NCI-H2227 treated with DMSO at 0.1 percent for 48 hours (cell line): ENCODE measurements around the gene MOGAT1.

Experiments used
- DNase-seq: peaks from one replicate; lab custom pipeline; 2025; lab: John Stamatoyannopoulos, UW

The MOGAT1 gene

DNA sequence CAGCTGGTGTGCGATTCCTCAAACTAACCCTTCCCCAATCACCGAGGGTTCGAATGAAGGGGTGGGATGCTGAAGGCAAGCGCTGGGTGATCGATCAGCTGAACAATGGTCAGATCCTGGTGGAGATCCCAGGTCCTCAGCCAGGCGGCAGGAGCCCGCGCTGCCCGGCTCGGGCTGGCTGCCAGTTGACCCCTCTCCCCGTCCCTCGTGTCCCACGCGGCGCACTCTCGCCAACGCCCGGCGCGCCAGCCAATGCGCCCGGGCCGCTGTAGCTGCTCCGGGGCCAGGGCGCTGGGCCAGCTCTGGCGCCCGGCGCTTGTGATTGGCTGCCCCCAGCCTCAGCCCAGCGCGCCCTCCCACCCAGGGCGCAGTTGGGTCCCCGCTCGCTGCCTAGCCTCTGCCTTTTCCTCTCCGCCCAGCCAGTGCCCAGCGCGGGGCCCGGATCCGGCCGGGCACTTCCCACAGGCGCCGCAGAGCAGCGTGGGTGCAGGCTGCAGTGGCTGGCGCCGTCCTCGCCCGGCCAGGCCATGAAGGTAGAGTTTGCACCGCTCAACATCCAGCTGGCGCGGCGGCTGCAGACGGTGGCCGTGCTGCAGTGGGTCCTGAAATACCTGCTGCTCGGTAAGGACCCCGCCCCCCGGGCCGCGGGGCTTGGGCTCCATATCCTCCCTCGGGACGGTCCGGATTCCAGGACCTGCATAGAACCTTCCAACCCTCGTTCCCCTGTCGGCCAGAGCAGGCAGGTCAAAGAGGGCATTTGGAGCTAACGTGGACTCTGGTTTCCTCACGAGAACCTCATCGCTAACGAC is at the start of gene MOGAT1:
Gene MOGAT1 (plus strand): TSS at position 400 of the 809 bp plus-strand sequence. CDS start 128 bp downstream, at position 528.
- DNase-seq = peak; percentile 18

GRCh38 chr2:222621893-222622292 is 49.6 kb upstream of the MOGAT1 start:
- DNase-seq = no peak

DNA sequence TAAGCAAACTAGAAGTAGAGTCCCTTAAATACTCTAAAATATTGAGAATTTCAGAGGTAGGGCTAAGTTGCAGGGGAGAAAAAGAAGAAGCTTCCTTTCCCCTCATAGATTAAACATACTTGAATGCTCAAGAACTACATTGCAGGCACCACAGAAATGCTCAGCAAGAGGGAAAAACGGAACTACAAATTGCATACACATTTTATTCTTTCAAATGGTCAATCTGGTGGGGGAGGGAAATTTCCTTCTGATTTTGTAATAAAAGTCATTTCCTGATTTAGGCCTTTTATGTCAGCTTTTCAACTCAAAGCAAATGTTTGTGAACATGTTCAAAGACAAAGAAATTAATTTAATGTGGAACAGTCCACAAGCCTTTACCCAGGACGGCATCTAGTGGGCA is 48.5 kb upstream of the MOGAT1 start:
- DNase-seq = no peak

DNA sequence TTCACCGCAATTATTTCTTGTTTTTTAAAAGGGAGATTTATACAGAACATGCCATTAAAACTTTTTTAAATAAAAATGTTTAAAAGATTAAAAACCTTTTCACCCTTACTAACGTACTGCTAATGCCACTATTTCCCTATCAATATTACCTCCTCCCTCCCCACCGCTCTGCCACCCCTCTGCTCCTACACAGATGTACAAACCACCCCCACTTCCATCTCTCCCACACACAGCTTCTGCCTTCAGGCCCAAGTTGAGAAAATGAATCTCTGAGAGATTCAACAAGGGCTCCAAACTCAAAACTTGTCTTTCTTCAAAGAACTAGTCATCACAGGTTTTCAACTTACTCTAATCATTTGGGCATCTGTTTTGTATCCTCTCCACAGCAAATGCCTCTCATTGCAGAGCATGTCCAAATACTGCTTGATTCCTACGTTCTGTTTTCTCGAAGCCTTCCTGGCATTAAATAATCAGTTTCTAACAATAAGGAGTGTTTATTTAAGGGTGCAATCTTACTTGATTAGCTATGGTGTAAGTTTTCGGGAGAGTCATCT is 47.6 kb upstream of the MOGAT1 start:
- DNase-seq = no peak

- DNase-seq = no peak
These were observed 43.7 kb upstream of the MOGAT1 start for GRCh38 chr2:222627764-222628163.

DNA sequence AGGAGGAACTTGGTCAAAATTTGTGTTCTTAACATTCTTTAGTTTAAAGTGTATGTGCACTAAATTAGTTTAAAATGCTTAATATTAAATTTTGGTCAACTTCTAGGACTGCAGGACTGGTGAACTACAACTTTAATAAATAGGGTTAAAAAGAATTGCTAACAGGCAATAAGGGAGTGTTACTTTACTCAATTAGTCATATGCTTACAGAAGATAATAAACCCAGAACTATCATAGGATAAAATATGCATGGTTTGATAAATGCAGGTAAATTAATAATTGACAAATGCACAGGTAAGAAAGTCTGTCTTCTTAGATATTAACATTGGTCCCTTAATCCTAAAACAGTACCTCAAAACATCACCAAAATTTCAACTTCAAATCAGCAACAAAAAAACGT is 36.2 kb upstream of the MOGAT1 start:
- DNase-seq = no peak

DNA sequence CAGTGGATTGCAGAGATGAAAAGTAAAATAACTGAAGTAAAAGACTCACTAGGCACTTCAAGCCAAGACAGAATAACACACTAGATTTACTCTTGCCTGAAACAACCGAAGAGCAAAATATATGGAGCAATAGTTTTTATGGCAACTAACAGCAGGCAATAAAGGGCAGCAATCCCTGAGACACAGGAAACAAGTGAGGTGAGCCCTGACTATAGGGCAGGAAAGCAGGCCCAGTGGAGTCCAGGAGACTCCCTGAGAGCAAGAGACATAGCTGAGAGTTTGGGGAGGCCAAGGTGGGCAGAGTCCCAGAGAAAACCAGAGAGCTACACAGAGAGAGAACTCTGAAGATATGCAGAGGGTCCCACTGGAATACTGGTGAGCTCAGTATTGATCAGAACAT is 34.4 kb upstream of the MOGAT1 start:
- no peak for DNase-seq

- no peak for DNase-seq
These were observed 30.1 kb upstream of the MOGAT1 start for GRCh38 chr2:222641336-222641735.

DNA sequence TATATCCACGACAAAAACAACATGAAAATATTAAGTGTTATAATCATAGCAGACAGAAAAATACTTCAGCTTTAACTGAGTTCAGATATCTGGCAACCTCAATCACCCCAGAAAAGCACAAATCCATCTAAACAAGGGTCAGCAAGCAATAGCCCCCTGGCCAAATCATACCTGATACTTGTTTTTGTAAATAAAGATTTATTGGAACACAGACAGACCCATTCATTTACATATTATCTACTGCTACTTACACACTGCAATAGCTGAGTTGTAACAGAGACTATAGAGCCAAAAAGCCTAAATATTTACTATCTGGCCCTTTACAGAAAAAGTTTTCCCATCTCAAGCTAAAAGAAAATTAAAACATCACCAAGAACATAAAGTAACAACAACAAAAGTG is 28.3 kb upstream of the MOGAT1 start:
- no peak for DNase-seq

- DNase-seq = no peak
These were observed 25.4 kb upstream of the MOGAT1 start for GRCh38 chr2:222646008-222646407.

DNA sequence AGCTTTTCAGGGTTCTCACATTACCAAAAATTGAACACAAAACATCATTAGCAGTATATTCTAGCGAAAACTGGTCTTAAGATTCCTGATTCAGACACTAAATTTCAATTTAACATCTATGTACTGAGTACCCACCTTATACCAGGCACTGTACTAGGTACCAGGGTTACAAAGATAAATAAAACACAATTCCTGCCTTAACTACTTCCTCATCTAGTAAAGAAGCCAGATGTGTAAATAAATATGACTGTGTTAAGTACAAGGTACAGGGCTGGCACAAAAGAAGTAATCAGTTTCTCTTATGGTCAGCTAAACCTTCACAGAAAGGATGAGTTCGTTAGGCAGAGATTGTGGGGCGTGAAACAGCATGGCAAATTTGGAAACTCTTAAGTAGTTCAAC is 21.7 kb upstream of the MOGAT1 start:
- DNase-seq = no peak

DNA sequence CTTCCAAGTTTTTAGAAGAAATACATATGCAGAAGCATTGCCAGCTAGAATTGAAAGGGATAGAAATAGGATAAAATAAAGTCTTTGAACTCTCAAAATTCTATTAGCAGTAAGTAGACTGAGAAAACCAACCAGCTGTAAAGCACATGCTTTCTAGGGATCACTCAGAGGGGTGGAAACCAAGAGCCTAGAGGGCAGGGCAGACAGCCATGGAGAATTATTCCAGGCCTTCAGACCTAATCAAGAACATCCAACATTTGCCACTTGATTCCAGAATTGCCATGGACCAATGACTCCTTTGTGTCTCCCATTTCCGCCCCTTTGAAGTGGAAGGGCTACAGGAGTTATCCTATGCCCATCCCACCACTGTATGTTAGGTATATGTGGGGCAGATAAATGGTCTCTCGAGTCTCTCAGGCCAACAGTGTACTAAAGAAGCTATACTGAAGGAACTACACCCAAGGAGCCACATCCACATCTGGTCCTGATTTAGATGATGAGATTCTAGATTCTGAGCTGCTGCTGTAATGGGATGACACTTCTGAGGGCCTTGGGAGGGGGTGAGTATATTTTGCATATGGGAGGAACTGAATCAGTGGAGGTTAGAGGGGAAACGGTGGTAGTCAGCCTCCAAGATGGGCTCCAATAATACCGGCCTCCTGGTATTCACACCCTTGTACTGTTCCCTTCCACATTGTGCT is 19.6 kb upstream of the MOGAT1 start:
- DNase-seq = no peak

DNA sequence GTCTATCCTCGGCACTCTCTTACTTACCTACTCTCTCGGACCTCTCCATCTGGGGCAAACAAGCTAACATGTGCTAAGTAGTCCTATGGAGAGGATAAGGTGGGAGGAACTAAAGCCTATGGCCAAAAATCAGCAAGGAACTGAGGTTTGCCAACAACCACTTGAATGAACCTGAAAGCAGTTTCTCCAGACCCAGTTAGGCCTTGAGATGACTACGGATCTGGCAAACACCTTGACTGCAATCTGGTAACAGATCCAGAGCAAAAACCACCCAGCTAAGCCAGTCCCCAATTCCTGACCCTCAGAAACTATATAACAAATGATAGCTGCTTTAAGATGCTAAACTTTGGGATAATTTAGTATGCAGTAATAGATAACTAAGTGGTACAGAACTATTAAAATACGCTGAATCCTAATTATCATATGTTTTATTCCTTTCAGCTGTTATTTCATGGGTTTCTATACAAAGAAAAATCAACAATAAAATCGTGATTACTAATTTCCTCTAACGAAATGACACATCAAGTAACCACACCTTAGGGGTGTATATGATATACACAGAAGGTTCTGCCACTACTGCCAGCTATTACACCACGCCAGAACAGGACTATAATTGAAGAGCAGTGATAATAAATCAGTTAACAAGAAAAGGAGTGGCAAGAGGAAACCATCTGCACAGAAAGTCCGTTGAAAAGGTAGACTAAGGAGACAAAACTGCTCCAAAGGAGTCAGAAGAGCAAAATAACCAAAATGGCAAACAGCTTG is 18.8 kb upstream of the MOGAT1 start:
- DNase-seq = peak; percentile 22

DNA sequence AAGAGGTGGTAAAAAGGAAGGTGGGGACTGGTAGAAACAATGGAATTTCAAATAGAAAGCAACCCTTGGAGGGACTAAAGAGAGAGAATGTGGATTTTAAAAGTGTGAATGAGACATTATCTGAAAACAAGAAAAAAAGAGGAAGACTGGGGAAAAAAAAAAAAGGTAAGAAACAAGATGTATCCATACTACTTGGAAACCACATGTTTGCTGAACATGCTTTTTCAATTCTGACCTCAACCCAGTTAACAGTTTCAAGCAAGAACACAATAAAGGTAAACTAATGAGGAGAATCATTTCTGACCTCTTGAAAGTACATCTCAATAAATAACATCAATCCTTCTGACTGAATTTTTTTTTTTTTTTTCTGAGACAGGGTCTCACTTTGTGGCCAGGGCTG is 18.2 kb upstream of the MOGAT1 start:
- no peak for DNase-seq

DNA sequence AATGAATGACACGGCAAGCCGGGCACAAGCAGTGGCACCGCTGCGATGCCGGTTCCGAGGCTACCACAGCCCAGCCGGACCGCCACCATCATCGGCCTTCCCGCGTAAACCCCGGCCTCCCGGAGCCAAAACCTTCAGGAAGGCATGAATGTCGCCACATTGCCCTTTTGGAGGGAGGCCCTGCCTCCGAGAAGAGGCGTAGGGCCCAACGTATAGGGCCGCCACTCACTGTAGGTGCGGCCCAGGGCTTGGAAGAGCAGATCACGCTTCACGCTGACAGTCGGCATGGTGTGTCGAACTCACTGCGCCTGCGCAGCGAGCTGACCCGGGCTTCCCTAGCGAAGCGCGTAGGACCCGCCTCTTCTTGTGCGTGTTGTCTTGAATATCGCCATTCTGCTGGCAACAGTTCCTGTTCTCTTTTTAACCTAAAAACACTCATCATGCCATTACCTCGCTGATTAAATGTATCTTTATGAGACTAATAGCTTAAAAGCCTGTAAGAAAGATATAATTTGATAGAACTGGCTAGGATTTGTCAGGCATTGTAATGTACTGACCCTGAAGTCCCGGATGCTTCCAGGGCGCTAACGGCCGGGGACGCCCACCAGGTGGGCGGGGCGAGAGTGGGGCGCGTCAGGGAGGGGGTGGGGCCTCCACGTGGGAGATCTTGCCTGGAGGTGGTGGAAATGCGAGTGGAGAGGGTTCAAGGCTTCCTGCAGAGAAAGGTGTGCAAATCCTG is 15.5 kb upstream of the MOGAT1 start, which contains the start of gene FARSB:
Gene FARSB (minus strand): TSS at position 306 of the 739 bp plus-strand sequence. CDS start 19 bp downstream, at position 287.
- peak; percentile 100 for DNase-seq

GRCh38 chr2:222656526-222657446 is 14.7 kb upstream of the MOGAT1 start:
- peak; percentile 21 for DNase-seq

GRCh38 chr2:222663479-222663878 is 8.0 kb upstream of the MOGAT1 start:
- no peak for DNase-seq

DNA sequence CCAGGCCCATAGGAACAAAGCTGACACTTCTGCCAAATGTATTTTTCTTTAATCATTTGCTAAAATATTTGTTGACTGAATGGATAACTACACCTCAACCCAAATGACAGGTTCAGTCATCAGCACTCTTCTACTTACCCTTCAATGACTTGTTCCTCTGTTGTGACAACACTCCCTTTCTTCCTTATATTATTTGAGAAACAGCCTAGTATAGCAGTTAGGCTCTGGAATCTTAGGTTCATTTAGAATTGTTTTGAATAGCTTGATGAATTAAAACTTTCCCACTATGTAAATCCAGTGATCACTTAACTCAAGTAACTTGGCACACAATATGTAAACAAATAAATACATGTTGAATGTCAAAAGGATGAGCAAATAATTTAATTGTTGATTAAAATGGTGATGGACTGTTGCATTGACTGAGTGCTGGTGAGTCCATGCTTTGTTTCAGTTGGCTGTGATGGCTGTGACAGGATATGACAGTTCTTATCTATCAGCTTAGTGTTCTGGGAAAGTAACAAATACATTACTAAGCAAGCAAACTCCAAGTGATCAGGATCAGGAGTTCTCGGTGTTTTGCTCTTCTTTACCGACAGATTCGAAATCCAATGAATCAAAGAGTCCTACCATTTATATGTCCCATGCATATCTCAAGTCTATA is 2.8 kb upstream of the MOGAT1 start:
- no peak for DNase-seq

GRCh38 chr2:222669353-222669752 is 2.1 kb upstream of the MOGAT1 start:
- DNase-seq = no peak
